Panc1 (cell line): ENCODE results near the gene CLCN6.

Source experiments
- POLR2AphosphoS5 ChIP-seq: IDR thresholded peaks from 2 replicates; pipeline ENCODE4 v1.6.1; 2012; ENCODE audit warnings: mild to moderate bottlenecking, low read depth, low read length, moderate library complexity
- TF ChIP-seq, protein P1 (sequence below): fragments of 450-650 bp; IDR thresholded peaks from 2 replicates; pipeline ENCODE4 v1.5.1; 2017; ENCODE audit warnings: mild to moderate bottlenecking

DNA sequence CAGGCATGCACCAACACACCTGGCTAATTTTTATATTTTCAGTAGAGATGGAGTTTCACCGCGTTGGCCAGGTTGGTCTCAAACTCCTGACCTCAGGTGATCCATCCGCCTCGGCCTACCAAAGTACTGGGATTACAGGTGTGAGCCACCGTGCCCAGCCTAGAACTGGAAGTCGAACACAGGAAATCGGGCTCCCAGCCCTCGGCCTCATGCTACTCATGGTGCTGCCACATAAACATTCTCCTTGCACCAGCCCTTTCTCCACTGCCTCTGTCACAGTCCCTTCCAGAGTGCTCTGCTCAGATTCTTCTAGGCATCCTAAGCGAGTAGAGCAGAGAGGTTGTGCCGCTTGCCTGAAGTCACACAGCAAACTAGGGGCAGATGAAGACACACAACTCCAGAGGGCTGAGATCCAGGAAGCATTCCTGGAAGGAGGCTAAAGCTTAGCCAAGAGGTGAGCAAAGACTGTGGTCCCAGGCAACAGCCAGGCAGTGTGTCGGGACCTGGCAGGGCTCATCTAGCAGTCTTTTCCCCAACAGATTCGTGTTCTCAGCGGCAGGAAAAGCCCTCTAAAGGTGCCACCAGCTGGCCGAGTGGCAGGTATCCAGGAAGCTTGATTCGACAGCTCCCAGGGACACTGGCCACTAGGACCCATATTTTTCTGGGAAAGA lies 82.3 kb downstream of the CLCN6 start:
- TF ChIP-seq, protein P1, sequence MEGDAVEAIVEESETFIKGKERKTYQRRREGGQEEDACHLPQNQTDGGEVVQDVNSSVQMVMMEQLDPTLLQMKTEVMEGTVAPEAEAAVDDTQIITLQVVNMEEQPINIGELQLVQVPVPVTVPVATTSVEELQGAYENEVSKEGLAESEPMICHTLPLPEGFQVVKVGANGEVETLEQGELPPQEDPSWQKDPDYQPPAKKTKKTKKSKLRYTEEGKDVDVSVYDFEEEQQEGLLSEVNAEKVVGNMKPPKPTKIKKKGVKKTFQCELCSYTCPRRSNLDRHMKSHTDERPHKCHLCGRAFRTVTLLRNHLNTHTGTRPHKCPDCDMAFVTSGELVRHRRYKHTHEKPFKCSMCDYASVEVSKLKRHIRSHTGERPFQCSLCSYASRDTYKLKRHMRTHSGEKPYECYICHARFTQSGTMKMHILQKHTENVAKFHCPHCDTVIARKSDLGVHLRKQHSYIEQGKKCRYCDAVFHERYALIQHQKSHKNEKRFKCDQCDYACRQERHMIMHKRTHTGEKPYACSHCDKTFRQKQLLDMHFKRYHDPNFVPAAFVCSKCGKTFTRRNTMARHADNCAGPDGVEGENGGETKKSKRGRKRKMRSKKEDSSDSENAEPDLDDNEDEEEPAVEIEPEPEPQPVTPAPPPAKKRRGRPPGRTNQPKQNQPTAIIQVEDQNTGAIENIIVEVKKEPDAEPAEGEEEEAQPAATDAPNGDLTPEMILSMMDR: no peak
- TF ChIP-seq POLR2AphosphoS5: no peak
